ENCODE data around the gene FBXL20.
"Not testable (repeated sequence)": the region's sequence is repeated elsewhere in the genome, so short reads cannot be mapped to it uniquely, and the experiment has no call there.

The FBXL20 gene

GRCh38 chr17:39328815-39329214 is 72.6 kb downstream of the FBXL20 start:
- no peak for DNase-seq (ENCODE audit: low spot score)

GRCh38 chr17:39327109-39327508 is 74.3 kb downstream of the FBXL20 start:
- DNase-seq (ENCODE audit: low spot score), result no peak

- DNase-seq (ENCODE audit: low spot score), result no peak
These were observed 75.7 kb downstream of the FBXL20 start for GRCh38 chr17:39325528-39326240.

GRCh38 chr17:39318636-39319035 is 82.8 kb downstream of the FBXL20 start:
- DNase-seq (ENCODE audit: low spot score), result no peak

GRCh38 chr17:39306509-39307212 is 94.8 kb downstream of the FBXL20 start:
- DNase-seq (ENCODE audit: low spot score), result no peak

- DNase-seq (ENCODE audit: low spot score), result no peak
These were observed 95.4 kb downstream of the FBXL20 start for GRCh38 chr17:39305978-39306377.

- no peak for DNase-seq (ENCODE audit: low spot score)
These were observed 97.2 kb downstream of the FBXL20 start for GRCh38 chr17:39304188-39304587.

- no peak for DNase-seq (ENCODE audit: low spot score)
These were observed 107.4 kb downstream of the FBXL20 start for GRCh38 chr17:39294060-39294459.

- DNase-seq (ENCODE audit: low spot score), result not testable (repeated sequence)
These were observed 108.9 kb downstream of the FBXL20 start for GRCh38 chr17:39292546-39292945.

GRCh38 chr17:39286513-39286912 is 114.9 kb downstream of the FBXL20 start:
- DNase-seq (ENCODE audit: low spot score), result not testable (repeated sequence)

- DNase-seq (ENCODE audit: low spot score), result no peak
These were observed 116.7 kb downstream of the FBXL20 start for GRCh38 chr17:39284685-39285084.

- no peak for DNase-seq (ENCODE audit: low spot score)
These were observed 117.5 kb downstream of the FBXL20 start for GRCh38 chr17:39283896-39284295.

- no peak for DNase-seq (ENCODE audit: low spot score)
These were observed 118.3 kb downstream of the FBXL20 start for GRCh38 chr17:39283098-39283497.

GRCh38 chr17:39281806-39282205 is 119.6 kb downstream of the FBXL20 start:
- no peak for DNase-seq (ENCODE audit: low spot score)

GRCh38 chr17:39278246-39278645 is 123.2 kb downstream of the FBXL20 start:
- DNase-seq (ENCODE audit: low spot score), result not testable (repeated sequence)

- DNase-seq (ENCODE audit: low spot score), result no peak
These were observed 124.3 kb downstream of the FBXL20 start for GRCh38 chr17:39277110-39277509.

- no peak for DNase-seq (ENCODE audit: low spot score)
These were observed 125.3 kb downstream of the FBXL20 start for GRCh38 chr17:39276113-39276512.

GRCh38 chr17:39271546-39271945 is 129.9 kb downstream of the FBXL20 start:
- DNase-seq (ENCODE audit: low spot score), result no peak

- no peak for DNase-seq (ENCODE audit: low spot score)
These were observed 130.5 kb downstream of the FBXL20 start for GRCh38 chr17:39270923-39271322.

GRCh38 chr17:39264119-39264518 is 137.3 kb downstream of the FBXL20 start:
- DNase-seq (ENCODE audit: low spot score), result no peak

- DNase-seq (ENCODE audit: low spot score), result no peak
These were observed 140.1 kb downstream of the FBXL20 start for GRCh38 chr17:39261286-39261685.

- no peak for DNase-seq (ENCODE audit: low spot score)
These were observed 148.5 kb downstream of the FBXL20 start for GRCh38 chr17:39252788-39253460.

- DNase-seq (ENCODE audit: low spot score), result no peak
These were observed 149.4 kb downstream of the FBXL20 start for GRCh38 chr17:39251997-39252396.
